Neural crest cell (in vitro differentiated cells): Measurements from ENCODE around the gene CACNA2D4. TPM values are rescaled to one million over a fixed set of nuclear protein-coding genes. Genes with fewer than 3 reads are reported as not detected.

ENCODE experiments used
- DNase-seq: peaks from one replicate; pipeline ENCODE4 v3.0.0; 2021; ENCODE audit warnings: low read depth, mixed read lengths, low spot score
- H3K27ac Mint-ChIP-seq: one replicate; pipeline ENCODE4 v1.8.0; 2021; ENCODE audit warnings: mild to moderate bottlenecking, mixed read lengths; ENCODE audit not compliant: unreplicated experiment
- H3K27me3 Mint-ChIP-seq: 2 replicates; pipeline ENCODE4 v1.8.0; 2021; ENCODE audit warnings: low read depth, mild to moderate bottlenecking, mixed read lengths
- H3K36me3 Mint-ChIP-seq: 2 replicates; pipeline ENCODE4 v1.8.0; 2021; ENCODE audit warnings: low read depth, mild to moderate bottlenecking, mixed read lengths
- H3K4me1 Mint-ChIP-seq: 2 replicates; pipeline ENCODE4 v1.8.0; 2021; ENCODE audit warnings: mixed read lengths
- H3K4me3 Mint-ChIP-seq: one replicate; pipeline ENCODE4 v1.8.0; 2021; ENCODE audit warnings: mild to moderate bottlenecking, mixed read lengths
- H3K9me3 Mint-ChIP-seq: 2 replicates; pipeline ENCODE4 v1.8.0; 2021; ENCODE audit warnings: mixed read lengths
- long read RNA-seq: library from polyadenylated mRNA; unstranded; transcript quantifications from one replicate; pipeline ENCODE4 v2.0.0, GENCODE V29; 2020
- total RNA-seq: library from RNA; stranded (reverse); gene quantifications from 2 replicates; pipeline ENCODE4 v1.2.1, GENCODE V29; 2021
- TF ChIP-seq, protein P1 (sequence below): fragments of 200-600 bp; sonication (generic); conservative IDR thresholded peaks from 2 replicates; pipeline ENCODE4 v1.5.0; 2021; ENCODE audit warnings: antibody characterized with exemption, mild to moderate bottlenecking

CACNA2D4 gene, protein sequence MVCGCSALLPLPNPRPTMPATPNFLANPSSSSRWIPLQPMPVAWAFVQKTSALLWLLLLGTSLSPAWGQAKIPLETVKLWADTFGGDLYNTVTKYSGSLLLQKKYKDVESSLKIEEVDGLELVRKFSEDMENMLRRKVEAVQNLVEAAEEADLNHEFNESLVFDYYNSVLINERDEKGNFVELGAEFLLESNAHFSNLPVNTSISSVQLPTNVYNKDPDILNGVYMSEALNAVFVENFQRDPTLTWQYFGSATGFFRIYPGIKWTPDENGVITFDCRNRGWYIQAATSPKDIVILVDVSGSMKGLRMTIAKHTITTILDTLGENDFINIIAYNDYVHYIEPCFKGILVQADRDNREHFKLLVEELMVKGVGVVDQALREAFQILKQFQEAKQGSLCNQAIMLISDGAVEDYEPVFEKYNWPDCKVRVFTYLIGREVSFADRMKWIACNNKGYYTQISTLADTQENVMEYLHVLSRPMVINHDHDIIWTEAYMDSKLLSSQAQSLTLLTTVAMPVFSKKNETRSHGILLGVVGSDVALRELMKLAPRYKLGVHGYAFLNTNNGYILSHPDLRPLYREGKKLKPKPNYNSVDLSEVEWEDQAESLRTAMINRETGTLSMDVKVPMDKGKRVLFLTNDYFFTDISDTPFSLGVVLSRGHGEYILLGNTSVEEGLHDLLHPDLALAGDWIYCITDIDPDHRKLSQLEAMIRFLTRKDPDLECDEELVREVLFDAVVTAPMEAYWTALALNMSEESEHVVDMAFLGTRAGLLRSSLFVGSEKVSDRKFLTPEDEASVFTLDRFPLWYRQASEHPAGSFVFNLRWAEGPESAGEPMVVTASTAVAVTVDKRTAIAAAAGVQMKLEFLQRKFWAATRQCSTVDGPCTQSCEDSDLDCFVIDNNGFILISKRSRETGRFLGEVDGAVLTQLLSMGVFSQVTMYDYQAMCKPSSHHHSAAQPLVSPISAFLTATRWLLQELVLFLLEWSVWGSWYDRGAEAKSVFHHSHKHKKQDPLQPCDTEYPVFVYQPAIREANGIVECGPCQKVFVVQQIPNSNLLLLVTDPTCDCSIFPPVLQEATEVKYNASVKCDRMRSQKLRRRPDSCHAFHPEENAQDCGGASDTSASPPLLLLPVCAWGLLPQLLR
- 0.72 and 1.3 TPM in 2 replicates for total RNA-seq
- long read RNA-seq = 0 reads

DNA sequence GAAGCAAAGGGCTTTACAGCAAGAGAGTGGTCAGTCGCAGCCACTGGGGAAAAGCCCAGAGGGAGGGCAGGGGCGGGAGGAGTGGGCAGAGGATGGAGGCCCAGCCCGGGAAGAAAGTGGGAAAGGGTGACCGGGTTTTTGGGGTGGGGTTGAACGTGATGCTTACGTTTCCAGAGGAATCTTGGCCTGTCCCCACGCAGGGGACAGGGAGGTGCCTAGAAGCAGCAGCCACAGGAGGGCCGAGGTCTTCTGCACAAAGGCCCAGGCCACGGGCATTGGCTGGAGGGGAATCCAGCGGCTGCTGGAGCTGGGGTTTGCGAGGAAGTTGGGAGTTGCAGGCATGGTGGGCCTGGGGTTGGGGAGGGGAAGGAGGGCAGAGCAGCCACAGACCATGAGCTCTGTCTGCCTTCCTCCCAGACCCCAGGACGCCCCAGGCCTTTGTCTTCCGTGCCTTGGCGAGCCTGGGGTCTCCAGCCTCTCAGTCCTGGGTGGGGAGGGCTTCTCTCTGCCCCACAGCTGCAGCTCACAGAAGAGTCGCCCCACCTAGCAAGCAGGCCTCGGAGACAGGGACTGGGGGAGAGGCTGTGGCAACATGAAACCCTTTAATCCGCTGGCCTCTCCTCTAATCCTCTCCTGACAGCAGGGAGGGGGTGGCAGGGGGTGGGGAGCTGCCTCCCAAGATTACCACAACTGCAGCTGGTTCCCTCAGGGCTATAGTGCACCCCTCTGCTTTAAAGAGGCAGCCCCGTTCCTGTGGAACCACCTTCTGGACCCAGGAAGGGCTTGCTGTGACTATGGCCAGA lies at the start of gene CACNA2D4:
CACNA2D4 (minus strand) TSS at position 572 of the 803 bp plus-strand sequence; CDS start at position 393, 179 bp downstream.
- Mint-ChIP-seq H3K4me3 (no peak within 1 kb of the TSS), H3K4me1 (peaks cover 25% of the 10 kb centered on the region), H3K9me3 (no peaks in the 10 kb centered on the region), H3K27ac (no peak within 1 kb of the TSS), H3K36me3 (no peaks in the 10 kb centered on the region), H3K27me3 (no peaks in the 10 kb centered on the region)
- no peak for DNase-seq
- TF ChIP-seq, protein P1, sequence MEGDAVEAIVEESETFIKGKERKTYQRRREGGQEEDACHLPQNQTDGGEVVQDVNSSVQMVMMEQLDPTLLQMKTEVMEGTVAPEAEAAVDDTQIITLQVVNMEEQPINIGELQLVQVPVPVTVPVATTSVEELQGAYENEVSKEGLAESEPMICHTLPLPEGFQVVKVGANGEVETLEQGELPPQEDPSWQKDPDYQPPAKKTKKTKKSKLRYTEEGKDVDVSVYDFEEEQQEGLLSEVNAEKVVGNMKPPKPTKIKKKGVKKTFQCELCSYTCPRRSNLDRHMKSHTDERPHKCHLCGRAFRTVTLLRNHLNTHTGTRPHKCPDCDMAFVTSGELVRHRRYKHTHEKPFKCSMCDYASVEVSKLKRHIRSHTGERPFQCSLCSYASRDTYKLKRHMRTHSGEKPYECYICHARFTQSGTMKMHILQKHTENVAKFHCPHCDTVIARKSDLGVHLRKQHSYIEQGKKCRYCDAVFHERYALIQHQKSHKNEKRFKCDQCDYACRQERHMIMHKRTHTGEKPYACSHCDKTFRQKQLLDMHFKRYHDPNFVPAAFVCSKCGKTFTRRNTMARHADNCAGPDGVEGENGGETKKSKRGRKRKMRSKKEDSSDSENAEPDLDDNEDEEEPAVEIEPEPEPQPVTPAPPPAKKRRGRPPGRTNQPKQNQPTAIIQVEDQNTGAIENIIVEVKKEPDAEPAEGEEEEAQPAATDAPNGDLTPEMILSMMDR = no peak

DNA sequence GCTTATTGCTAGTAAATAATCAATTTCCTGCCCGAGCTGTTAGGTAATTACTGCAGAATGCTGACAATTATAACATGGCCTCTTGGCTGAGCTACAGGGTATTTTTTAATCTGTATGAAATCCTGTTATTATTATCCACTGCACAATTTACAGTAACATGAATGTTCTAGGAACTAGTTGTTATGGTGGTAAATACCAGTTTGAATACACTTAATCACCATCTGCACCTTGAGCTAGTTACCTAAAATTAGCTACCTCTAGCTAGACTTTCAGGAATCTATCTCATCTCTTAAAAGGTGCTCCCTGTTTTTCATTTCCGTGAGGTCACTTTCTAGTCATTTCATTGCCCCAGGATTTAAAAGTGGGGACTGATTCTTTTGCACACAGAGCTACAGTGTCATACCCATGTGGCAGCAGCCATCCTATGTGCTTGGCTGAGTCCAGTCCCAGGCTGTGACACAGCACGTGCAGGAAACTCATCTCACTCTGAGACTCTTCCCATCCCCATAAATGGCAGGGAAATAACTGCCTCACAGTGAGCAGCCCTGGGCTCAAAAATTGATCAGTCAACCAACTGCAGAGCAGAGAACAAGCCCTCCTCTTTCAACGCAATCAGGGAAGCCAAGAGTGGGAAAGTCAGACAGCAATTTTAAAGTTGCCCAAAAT lies 48.2 kb upstream of the CACNA2D4 start:
- Mint-ChIP-seq H3K27ac (no peak overlapping the region), H3K27me3 (no peaks in the 10 kb centered on the region), H3K36me3 (peaks cover 4% of the 10 kb centered on the region), H3K9me3 (no peaks in the 10 kb centered on the region), H3K4me1 (no peaks in the 10 kb centered on the region), H3K4me3 (no peak overlapping the region)
- no peak for DNase-seq
- TF ChIP-seq, protein P1 = no peak

DNA sequence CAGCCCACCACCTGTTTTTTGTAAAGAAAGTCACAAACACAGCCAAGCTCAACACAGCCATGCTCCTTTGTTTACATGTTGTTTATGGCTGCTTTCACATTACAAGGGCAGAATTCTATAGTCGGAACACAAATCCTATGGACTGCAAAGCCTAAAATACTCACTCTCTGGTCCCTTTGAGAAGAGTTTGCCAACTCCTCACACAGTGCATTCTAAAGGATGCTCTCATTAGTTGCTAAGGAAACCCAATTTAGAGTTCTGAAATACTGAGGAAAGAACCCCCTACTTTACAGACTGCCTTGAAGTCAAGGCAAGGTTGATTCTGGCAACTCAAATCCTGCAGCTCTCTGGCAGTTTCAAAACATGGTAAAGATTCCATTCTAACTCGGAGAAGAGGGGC lies 47.5 kb upstream of the CACNA2D4 start:
- Mint-ChIP-seq H3K36me3 (peaks cover 8% of the 10 kb centered on the region), H3K4me1 (no peaks in the 10 kb centered on the region), H3K9me3 (no peaks in the 10 kb centered on the region), H3K27ac (no peak overlapping the region), H3K4me3 (no peak overlapping the region), H3K27me3 (no peaks in the 10 kb centered on the region)
- DNase-seq = no peak
- TF ChIP-seq, protein P1 = no peak

DNA sequence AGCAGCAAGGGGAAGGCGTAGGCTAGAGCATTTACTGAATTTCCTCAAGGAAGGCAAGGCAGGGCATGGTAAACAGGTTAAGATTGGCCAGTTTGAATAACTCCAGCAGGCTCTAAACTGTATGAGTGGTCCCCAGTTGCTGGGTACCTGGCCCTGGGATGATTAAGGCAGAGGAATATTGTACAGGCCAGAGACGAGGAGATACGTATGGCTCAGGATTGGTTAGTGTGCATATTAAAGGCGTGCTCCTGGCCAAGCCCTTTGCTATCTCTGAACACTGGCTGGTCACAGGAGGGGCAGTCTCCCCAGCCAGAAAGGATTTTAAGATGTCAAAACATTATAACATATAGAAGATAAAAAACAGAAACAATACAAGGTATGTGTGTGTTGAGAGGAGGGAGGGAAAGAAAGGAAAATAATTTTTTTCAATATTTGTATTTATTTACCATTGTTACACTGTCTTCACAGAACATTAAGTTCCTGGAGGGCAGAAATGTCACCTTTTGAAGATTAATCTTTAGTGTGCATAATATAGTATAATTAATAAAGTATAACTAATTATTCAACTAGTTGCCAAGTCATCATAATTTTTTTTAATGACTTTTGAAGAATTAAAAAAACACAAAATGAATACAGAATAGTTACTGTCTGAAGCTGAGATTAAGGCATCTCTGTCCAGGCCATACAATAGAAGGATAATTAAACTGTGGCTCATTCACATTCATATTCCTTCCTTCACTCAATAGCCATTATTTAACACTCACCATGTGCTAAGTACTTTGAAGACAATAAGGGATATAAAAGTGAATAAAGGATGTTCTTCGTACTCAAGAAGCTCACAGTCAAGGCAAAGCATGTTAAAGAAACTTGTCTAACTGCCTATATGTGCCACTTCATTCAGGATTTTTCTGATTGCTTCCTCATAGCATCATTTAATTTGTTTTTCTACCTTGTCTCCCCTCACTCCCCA lies 43.9 kb upstream of the CACNA2D4 start:
- Mint-ChIP-seq H3K27ac (no peak overlapping the region), H3K4me1 (no peaks in the 10 kb centered on the region), H3K4me3 (no peak overlapping the region), H3K27me3 (no peaks in the 10 kb centered on the region), H3K36me3 (peaks cover 31% of the 10 kb centered on the region), H3K9me3 (peaks cover 8% of the 10 kb centered on the region)
- DNase-seq = no peak
- TF ChIP-seq, protein P1 = no peak
